Ureter (tissue), 1 donor: ENCODE measurements around the gene AKT3. TPM values are rescaled to one million over a fixed set of nuclear protein-coding genes. Genes with fewer than 3 reads are reported as not detected.
"Not testable (repeated sequence)": the region's sequence is repeated elsewhere in the genome, so short reads cannot be mapped to it uniquely, and the experiment has no call there.

Experiments
- DNase-seq: peaks from one replicate; pipeline ENCODE4 v3.0.0-alpha.2; 2020; ENCODE audit warnings: low spot score
- total RNA-seq: library from RNA; stranded (reverse); gene quantifications from one replicate; pipeline ENCODE4 v1.2.4, GENCODE V29; 2023
- donor health status: DM: yes; HTN: yes; CAD: no.

Gene AKT3
- total RNA-seq, 1 donor from 2014 or later, result 82.3 TPM

GRCh38 chr1:243705585-243705984 is 144.5 kb downstream of the AKT3 start:
- DNase-seq, result no peak

- no peak for DNase-seq
Measured at GRCh38 chr1:243701872-243702271, 148.2 kb downstream of the AKT3 start.

GRCh38 chr1:243693800-243694199 is 156.2 kb downstream of the AKT3 start:
- no peak for DNase-seq

- DNase-seq, result no peak
Measured at GRCh38 chr1:243686159-243686558, 163.9 kb downstream of the AKT3 start.

- no peak for DNase-seq
Measured at GRCh38 chr1:243680860-243681259, 169.2 kb downstream of the AKT3 start.

GRCh38 chr1:243672539-243673074 is 177.4 kb downstream of the AKT3 start:
- no peak for DNase-seq

GRCh38 chr1:243667591-243667990 is 182.5 kb downstream of the AKT3 start:
- DNase-seq, result no peak

GRCh38 chr1:243667133-243667532 is 182.9 kb downstream of the AKT3 start:
- no peak for DNase-seq

GRCh38 chr1:243663651-243664050 is 186.4 kb downstream of the AKT3 start:
- DNase-seq, result no peak

- not testable (repeated sequence) for DNase-seq
Measured at GRCh38 chr1:243662169-243662568, 187.9 kb downstream of the AKT3 start.

- no peak for DNase-seq
Measured at GRCh38 chr1:243658594-243659105, 191.4 kb downstream of the AKT3 start.

- no peak for DNase-seq
Measured at GRCh38 chr1:243657793-243658192, 192.2 kb downstream of the AKT3 start.

- not testable (repeated sequence) for DNase-seq
Measured at GRCh38 chr1:243649530-243649929, 200.5 kb downstream of the AKT3 start.

GRCh38 chr1:243646841-243647240 is 203.2 kb downstream of the AKT3 start:
- no peak for DNase-seq

- no peak for DNase-seq
Measured at GRCh38 chr1:243645281-243645680, 204.8 kb downstream of the AKT3 start.

GRCh38 chr1:243642936-243643335 is 207.1 kb downstream of the AKT3 start:
- no peak for DNase-seq

- no peak for DNase-seq
Measured at GRCh38 chr1:243639027-243639658, 210.9 kb downstream of the AKT3 start.

- no peak for DNase-seq
Measured at GRCh38 chr1:243638186-243638585, 211.9 kb downstream of the AKT3 start.

- DNase-seq, result no peak
Measured at GRCh38 chr1:243628476-243628907, 221.6 kb downstream of the AKT3 start.

GRCh38 chr1:243623841-243624240 is 226.2 kb downstream of the AKT3 start:
- no peak for DNase-seq

GRCh38 chr1:243621973-243622372 is 228.1 kb downstream of the AKT3 start:
- DNase-seq, result no peak

GRCh38 chr1:243620096-243620495 is 229.9 kb downstream of the AKT3 start:
- DNase-seq, result no peak

- no peak for DNase-seq
Measured at GRCh38 chr1:243609698-243610097, 240.3 kb downstream of the AKT3 start.

- DNase-seq, result no peak
Measured at GRCh38 chr1:243605604-243606003, 244.4 kb downstream of the AKT3 start.
